GM19240 (cell line): ENCODE measurements around the gene GMDS.

Source experiments
- DNase-seq: peaks from one replicate; pipeline ENCODE4 v3.0.0; 2011; ENCODE audit warnings: low spot score; ENCODE audit not compliant: insufficient read length

GMDS gene

DNA sequence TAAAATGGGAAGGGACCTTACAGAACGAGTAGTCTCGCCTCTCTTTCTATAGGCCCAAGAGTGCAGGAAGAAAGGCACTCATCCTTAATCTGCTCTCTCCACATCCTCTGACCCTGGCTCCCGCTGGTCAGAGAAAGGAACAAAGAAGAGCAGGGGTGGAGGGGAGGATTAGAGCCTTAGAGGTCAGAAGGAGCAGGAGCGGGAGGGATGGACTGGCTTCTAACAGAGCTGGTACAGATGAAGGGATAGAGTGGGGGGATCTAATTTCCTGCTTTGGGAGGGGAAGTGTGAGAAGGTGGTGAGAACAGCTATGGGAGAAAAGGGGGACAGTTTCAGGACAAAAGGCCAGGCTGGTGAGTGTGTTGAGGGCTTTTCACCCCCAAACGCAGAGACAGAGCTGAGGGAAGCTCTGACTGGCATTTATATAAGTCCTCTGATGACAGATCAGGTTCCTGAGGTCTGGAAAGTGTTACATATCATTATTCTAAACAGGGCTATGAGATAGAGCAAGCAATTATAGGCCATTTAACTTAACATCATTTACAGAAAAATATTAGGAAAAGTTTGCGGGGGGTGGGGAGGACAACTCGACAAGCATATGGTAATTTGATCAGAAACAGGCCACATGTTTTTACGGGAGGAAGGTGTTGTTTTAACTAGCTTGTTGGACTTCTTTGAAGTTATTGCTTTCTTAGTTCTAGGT is 524.6 kb downstream of the GMDS start:
- DNase-seq, result no peak

DNA sequence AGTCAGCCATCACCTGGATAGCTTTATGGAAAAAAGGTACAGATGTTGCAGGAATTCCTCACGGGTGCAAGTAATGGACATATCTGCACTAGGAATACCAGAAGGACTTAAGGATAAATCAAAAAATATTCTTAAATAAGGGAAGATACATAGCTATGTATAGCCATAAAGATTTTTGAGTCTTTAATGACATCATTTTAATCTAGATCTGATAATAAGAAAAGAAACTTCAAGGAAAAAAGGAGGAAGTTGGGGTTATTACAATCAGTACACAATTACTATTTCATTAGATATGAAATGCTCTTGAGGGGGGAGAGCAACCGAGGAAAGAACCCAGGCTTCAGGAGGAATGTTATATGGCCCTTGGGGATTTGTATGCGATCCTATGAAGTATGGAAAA is 525.5 kb downstream of the GMDS start:
- no peak for DNase-seq

DNA sequence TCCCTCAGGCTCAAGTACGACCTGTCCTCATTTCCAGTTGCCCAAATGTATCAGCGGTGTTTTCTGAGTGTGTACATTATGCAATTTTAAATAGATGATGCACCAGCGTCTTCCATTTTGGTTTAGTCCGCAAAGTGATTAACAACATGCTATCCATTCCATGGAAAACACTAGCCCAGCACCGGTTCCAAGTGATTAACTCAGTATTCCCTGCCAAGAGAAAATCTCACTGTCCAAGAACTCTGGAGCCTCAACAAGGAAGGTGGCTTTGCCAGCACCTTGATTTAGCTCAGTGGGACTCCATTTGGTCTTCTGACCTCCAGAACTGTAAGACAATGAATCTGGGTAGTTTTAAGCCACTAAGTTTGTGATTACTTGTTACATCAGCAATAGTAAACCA is 528.5 kb downstream of the GMDS start:
- DNase-seq, result no peak

DNA sequence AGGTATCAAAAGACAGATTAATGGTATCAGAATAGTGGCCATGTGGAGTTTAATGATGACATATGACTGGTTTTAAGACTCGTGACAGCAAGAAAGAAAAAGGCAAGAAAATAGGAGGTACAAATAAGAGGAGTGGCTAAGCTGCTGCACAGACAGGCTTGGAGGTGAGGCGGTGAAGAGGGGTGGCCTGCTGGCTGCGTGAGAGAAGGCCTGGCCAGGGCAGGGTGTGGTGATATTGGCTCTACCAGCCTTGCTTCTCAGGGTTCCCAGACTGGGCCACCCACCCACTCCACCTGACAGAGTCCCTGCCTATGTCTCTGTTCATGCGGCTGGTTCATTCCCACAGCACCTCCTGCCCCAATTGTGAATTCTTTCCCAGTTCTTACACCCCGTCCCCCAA is 529.0 kb downstream of the GMDS start:
- DNase-seq, result no peak

DNA sequence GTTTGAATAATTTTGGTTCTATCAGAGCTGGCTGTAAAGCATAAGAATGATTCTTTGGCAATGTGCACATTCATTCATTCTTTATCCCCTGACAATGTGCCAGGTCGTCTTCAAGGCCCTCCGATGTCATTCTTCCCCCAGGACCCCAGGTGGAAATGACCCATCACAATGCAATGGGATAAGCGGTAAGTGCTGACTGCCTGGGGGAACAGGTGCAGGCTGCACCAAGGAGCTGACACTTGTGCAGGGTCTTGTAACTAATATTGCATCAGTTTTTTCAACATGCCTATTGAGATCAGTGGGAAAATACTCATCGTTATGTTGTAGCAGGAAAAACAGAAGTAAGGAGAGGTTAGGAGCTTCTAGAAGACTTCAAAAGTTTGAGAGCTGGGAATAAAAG is 530.1 kb downstream of the GMDS start:
- no peak for DNase-seq

DNA sequence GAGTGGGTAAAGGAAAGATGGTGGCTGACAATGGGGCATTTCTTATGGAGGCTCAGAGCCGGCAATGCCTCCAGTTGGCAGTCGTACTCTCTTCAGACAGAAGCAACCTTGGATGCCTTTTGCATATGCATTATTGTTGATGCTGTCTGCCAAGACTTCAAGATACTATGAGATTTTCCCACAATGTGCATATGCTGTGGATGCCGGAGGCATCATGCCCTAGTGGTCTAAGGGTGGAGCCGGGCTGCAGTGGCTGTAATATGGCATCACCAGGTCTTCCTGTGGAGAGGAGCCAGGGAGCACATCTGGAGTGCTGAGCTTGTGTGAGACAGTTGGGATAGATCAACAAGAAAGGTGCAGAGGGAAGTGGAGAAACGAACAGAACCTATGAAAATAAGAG is 530.8 kb downstream of the GMDS start:
- DNase-seq, result no peak

DNA sequence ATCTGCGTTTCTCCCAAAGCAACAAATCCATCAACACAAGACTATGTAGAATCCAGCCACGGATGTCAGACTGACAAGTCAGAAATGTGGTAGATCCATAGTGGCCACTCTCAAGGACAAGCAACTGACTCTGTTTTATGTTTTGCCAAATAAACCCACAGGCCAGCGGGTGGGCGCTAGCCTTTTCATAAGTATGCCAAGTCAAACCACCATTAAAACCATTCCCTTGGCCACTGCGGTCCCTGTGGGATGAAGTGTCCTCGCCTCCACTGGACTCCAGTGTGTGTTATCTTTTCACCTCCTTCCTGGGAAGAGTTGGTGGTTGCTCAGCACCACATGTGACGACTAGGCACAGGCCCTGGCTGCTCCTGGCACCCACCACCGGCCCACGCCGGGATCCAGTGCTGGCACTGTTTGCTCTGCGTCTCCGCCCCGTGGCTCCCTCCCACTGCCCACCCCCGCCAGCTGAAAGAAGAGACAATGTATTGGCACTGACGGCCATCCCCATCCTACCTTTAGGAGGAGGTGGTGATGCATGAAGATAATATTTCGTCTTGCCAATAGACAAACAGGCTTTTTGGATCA is 532.3 kb downstream of the GMDS start:
- no peak for DNase-seq

DNA sequence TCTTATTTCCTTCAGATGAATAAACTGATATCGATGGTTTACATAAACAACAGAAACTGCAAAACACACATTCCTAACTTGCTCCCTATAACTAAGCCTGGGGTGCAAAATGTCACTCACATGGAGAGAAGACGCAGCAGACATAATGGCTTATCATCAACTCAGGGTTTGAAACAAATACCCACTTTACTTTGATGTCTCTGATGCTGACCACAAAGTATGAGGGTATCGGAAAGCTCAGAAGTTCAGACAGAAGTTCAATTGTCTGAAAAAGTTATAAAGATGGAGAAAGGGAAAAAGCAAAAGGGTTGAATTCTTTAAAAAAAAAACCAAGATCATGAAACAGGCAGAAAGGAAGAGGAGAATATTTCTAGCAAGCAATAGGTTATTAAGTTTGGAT is 533.0 kb downstream of the GMDS start:
- DNase-seq, result no peak

DNA sequence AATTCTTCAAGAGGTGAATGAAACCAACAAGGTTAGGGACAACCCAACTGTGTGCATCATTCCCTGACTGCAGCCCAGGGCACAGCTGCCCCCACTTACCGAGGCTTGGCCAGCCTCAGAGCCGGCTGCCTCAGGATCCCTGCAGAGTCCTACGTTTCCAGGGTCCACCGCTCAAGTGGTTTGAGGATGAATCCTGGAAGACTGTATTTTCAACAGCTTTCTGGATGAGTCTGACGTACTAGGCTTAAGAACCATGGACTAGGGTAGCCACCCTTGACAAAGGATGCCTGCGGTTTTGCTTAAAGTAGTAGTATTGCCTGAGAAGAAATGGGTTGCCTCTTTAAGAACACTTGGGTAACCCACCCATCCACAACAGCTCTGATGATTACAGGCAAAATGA is 534.3 kb downstream of the GMDS start:
- DNase-seq, result no peak

DNA sequence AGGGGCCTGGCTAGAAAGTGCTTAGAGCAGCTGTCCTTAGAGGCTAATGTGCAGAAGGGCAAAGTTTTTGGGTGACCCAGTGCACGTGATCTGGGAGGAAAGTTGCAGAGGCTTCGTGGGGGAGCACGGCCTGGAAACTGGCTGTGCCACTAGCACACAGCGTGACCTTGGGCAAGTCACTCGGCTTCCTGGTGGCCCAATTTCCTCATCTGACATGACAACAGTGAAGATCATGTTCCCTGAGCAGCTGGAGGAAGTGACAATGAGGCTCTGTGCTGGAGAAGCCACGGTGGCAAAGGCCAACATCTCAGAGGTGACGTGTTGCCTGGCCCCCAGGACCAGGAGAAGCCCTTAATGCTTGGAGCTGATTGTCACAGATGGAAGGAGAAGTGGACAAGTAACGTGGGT is 536.2 kb downstream of the GMDS start:
- DNase-seq, result no peak

DNA sequence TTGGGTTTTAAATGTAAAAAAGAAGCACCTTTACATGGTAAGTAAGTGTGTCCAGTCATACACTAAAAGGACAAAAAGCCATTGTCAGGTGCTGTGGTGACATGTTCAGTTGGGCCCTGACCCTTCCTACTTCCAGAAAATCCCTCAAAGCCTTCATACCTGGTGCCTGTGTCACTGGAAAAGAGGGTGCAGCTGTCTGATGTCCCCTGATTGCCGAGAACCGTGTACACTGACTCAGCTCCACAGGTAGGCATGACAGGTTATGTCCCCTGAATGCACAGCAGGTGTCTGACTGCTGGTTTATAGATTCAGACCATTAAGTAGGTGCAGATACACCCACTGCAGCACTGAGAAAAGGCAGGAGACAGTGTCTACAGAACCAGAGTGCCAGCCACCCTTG is 536.6 kb downstream of the GMDS start:
- no peak for DNase-seq

DNA sequence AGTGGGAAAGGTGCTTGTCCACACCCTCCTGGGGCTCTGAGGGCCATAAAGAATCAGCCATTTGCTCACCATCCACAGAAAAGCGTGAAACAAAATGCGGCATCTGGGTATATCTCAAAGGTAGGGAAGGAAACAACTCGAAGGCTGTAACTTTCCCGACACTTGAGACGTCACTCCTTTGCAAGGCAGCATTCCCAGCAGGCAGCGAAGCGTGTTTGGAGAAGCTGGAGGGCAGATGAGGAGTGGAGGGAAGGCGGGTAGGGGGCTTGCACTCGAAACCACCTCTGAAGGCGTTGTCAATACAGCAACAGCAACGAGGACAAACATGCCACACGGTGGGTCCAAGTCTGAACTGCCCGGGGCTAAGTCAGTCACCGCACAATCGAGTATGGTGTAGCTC is 537.3 kb downstream of the GMDS start:
- no peak for DNase-seq

DNA sequence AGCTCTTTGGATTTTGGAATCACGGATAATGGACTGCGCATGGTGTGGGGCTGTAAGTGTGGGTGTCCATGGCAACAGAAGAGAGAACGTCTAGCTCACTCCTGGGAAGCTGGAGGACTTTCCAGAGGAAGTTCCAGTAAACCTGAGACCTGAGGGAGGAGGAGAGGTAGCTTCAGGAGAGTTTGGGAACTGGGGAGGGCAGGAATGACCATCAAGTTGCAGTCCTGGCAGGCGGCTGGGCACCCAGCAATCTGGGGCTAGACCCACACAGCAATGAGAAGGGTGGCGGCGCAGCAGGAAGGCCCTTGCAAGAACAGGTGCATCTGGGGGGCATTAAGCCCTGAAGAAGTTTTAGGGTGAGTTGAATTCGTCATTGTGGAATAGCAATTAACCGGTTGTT is 539.8 kb downstream of the GMDS start:
- no peak for DNase-seq

DNA sequence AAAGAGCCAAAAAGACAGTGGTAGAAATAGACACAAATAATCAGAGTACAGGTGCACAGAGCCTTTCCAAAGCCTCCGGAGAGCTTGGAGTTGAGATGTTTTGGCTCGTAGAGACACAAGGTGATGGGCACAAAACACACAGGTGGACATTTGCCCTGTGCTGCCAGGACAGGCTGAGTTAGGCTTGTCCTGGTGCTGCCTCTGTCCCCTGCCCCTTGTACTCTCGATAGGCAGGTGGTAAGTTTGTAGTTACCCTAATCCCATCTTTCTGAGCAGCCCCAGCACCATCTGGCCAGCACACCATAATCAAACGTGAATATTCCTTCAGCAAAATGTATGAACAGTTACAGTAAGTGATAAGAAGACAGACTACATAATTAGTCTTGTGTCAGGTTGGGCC is 540.2 kb downstream of the GMDS start:
- no peak for DNase-seq

DNA sequence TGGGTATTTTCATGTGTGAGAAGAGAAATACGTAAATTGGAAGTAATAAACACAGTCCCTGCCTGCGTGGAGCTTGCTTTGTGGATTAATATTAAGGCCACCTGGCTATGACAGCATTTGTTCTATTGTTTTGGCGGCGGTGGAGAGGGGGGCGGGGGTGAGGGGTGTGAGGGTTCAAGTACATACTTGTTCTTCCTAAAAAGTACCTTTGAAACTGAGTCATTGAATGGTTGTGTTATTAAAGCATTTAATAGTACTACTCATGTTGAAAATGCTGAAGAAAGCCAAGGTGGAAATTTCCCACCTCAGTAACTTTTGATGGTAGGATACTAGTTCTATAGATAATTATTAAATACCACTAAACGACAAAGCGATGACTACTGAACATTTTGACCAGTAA is 540.7 kb downstream of the GMDS start:
- no peak for DNase-seq

DNA sequence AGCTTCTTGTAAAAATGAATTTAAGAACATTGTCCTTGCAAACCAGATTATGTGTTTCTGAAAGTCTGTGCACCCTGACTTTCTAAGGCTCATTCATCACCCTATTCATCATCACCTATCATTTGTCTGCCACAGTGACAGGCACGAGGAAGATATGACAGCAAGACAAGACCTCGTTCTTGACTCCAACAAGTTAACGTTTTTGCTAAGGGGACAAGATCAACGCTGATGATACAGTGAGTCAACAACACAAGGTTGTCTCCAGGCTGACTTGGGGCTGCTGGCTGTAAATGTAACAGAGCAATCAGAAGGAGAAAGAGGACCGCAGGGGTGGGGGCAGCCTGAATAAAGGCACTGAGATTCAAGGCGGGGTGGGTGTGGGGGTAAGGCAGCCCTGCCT is 541.5 kb downstream of the GMDS start:
- no peak for DNase-seq

DNA sequence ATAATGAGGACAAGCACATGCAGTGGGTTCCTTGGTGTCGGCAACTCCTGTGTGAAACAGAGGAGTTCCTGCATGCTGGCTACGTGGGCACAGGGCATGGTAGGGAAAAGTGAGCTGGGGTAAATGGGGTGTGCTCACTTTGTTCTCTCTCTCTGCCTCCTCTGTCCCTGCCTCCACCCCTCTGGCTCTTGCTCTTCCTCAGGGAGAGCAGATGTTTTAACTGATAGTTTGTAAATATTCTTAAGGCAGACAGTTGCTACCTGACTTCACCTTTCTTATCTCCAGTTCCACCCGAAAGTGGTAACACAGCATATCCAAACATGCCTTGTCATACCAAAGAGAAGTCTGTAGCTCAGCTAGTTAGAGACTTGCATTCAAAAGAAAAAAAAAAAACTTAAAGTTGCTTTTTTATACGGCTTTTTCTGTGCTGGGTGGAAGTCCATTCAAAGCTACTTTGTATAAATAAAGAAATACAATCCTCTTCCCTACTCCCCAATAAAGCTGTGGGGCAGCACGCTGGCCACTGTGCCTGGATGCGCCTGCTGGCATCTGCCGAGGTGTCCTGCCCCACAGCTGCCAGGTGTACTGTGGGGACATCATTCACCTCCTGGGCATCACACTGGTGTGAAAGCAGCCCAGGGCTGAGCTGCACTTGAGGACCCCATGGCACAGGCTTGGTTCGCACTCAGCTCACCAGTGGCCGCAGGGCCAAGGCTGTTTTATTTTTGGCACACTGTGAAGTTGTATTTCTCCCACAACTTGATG is 542.1 kb downstream of the GMDS start:
- DNase-seq, result no peak

DNA sequence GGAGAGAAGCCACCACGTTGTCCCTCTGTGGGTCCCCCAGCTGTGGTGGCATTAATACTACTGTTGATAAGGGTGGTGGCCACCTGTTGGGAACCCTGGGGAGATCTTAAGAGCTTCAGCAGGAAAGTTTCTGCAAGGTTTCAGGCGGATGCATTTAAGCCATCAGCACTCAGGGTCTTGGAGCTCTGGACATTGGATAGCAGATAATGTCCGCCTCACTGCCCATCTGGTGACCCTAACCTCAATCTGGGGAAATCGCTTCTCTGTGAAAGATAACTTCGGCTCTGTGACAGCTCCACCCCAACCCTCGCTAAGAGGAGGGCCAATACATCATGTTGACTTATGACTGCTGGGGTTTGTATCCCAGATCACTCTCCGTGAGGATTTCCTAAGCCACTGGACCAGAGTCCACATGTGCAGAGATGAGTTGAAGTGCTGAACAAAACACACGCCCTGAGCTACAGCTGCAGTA is 542.8 kb downstream of the GMDS start:
- no peak for DNase-seq

DNA sequence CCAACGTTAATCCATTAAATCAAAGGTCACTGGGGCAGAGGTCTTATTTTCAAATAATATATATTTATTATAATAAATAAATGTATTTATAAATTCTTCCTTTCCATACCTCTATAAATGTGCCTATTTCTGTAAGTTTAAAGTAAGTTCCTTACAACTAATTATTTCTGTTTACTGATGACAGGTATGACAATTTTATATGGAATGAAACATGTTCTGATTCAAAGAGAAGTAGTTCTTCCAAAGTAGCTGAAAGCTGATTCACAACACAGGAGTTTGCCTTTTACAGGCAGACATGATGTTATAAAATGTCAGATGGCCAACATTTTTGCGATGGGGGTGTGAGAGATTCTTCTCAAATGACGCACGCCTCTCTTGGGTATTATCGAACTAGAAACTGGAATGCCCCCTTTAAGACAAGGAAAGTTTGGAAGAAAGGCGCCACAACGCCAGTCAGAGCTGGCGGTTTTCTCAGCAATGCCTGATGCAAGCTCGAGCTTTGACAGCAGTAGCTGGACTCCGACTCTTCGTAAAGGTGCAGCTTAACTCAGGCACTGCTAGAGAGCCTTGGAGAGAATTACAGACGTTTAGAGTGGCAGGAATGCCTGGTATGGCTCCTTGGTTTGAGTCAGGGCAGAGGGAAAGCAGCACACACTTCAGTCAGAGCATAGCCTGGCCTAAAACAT is 543.6 kb downstream of the GMDS start:
- no peak for DNase-seq

DNA sequence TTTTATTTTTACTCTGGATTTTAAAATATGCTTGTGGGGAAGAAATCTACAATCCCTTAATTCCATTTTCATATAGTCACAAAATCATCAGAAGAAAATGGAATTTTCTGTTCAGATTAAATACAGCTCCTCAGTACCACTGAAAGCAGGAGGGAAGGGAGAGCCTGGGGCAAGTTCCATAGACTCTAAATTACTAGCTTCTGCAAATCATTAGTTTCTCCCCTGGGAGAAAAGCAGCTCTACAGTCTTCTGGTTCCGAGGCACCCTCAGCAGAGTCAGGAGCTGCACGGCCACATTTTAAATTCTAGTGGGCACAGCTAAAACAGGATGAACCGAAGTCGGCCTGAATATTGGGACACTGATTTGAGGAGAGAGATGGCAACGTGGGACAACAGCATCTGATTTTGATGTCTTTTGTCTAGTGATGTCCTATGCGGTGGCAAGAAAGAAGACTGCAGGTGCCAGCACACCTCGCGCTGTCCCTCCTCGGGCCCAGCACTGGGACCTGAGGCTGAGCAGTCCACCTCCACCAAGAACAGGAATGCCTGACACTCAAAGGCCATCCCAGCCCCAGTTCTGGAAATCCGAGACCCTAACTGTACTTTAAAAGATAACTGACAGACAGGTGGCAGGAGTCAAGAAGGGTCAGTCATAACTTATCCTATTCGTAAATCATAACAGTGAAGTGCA is 545.0 kb downstream of the GMDS start:
- DNase-seq, result no peak

DNA sequence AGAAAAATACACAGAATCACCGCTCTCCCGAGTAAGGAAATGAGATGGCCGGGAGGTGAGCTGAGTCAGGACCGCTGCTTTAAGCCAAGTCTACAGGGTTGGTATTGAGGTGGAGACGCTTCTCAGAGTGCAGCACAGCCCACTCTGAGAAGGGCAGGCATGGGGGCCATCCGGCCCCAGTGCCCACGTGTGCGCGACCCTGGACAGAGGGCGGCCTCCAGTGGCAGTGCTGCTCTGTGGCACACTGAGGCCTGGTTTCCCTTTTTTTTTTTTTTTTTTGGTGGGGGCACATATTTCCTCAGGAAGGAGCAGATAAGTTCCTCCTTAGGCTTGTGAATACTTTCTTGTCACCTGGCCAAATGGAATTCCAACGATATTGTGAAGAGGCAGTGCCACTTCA is 546.9 kb downstream of the GMDS start:
- no peak for DNase-seq
